Sigmoid colon (tissue), 3 donors: ENCODE measurements around the gene COG4.

Source experiments
- CTCF ChIP-seq, 4 experiments: fragments of 450-650 bp in 3 of 4; fragments of 200-600 bp in 1 of 4; IDR thresholded peaks; one replicate each; pipeline ENCODE4 v1.5.1; 2016 to 2019; ENCODE audit warnings: antibody characterized with exemption in 4 of 4, mild to moderate bottlenecking in 3 of 4, moderate library complexity in 2 of 4
- POLR2A ChIP-seq, 2 donors: fragments of 450-650 bp; IDR thresholded peaks; one replicate each; pipeline ENCODE4 v1.6.1; 2016; ENCODE audit warnings: antibody characterized with exemption in 2 of 2, mild to moderate bottlenecking in 2 of 2, moderate library complexity in 2 of 2

- no peak for TF ChIP-seq POLR2A (IDR thresholded peaks at IDR 0.05)
- TF ChIP-seq CTCF (IDR thresholded peaks at IDR 0.05), result no peak
Observed at GRCh38 chr16:70442344-70442743, 81.0 kb downstream of the COG4 start.
